Hematopoietic multipotent progenitor cell treated with erythropoietin and hydrocortisone succinate and interleukin-3 and kit ligand, for 15 days (in vitro differentiated cells): ENCODE results near the gene CPEB4.

Source experiments
- DNase-seq: peaks from one replicate; pipeline ENCODE4 v3.0.0-alpha.2; 2015; ENCODE audit warnings: low spot score

The CPEB4 gene

DNA sequence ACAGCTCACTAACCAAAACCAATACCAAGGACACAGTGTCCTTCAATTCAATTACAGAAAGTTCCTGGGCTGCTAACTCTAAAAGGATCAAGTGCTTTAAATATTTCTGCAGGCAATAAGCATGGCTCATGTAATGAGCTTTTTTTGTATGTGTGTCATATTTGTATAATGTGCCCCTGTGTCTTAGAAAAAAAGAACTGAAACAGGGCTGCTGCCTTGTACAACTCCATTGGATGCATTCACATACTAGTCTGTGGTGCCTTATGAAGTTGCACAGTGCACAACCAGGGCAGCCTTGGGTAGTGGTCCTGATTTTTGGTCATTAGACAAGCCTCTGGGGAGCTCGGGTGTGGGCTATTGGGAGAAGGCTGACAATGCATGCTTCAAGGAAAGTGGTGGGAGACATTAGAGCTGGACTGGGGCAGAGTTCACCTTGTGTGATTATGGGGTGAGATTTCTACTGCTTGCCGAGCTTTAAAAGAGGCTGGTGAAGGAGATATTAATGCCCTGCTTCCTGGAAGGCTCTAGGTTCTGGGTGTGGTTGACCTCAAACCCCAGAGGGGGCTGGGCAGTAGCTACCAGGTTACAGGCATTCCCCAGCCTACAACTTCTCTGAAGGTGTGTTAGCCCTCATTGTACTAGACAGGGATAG lies 3.6 kb upstream of the CPEB4 start:
- DNase-seq: peak; percentile 84

GRCh38 chr5:173885054-173885443 lies 3.1 kb upstream of the CPEB4 start:
- DNase-seq: no peak

- peak; percentile 86 for DNase-seq
These were observed 2.6 kb upstream of the CPEB4 start for GRCh38 chr5:173885475-173886010.

DNA sequence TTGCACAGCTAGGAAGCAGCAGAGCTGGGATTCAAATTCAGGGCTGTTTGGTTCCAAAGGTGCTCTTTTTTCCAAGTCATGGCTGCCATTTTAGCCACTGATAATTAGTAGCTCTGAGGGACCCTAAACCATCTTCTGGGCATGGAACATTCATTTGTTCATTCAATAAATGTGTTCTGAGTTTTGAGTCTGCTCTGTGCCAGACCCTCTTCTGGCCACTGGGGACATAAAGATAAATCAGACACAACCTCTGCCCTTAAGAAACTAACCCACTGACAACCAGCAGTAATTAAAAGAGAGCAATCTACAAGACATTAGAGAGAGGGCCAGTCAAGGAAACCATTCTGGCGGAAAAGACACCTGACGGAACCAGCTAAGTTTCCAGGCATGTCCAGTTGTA lies 2.0 kb upstream of the CPEB4 start:
- DNase-seq: peak; percentile 61

GRCh38 chr5:173888473-173889131 lies 453 bp downstream of the CPEB4 start:
- DNase-seq: peak; percentile 60

- peak; percentile 65 for DNase-seq
These were observed 2.2 kb downstream of the CPEB4 start for GRCh38 chr5:173890195-173890991.

DNA sequence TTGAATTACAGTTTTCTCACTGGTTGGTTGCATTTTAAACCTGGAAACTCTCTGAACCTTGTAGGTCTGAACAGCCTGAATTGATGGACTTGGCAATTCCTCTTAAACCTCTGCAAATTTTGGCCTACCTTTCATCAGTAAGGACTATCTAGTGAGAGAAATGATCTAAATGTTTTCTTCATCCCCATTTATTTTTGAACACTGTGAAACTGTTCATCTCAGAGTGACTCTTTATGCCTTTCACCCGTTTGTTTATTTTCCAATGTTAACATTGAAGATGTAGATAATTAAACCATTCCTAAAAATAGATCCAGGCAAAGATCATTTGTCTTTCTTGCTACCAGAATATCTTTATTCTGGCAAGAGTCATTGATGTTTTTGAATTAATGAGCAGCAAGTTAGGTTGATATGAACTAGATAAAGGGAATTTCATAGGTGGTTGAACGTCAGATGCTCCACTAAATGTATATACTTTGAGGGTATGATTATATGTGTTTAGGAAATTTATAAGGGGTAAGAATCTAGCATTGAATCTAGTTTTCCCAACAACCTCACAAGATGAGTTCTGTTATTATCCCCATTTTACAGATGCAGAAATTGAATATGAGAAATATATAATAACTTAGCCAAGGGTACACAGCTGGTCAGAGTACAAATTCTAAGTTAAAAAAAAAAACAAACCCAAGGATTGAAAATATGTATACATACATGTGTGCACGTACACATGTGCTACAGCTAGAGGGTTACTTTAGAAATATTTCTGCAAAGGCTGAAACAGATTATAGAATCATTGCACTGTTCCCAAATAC lies 3.4 kb downstream of the CPEB4 start:
- DNase-seq: peak; percentile 46

- no peak for DNase-seq
These were observed 5.0 kb downstream of the CPEB4 start for GRCh38 chr5:173893192-173893561.

GRCh38 chr5:173895401-173896165 lies 7.4 kb downstream of the CPEB4 start:
- no peak for DNase-seq

DNA sequence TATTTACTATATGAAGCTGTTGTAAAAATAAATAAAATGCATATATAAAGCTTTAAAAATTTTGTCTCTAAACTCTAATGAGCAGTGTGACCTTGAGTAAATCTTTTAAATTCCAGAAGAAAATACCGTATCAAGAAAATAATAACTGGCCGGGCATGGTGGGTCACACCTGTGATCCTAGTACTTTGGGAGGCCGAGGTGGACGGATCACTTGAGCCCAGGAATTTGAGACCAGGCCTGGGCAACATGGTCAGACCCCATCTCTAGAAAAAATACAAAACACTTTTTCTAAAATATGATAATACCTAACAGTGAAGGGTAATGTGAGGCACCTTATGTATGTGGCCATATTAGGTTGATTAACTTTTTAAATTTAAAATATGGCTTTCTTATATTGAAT lies 8.5 kb downstream of the CPEB4 start:
- no peak for DNase-seq

DNA sequence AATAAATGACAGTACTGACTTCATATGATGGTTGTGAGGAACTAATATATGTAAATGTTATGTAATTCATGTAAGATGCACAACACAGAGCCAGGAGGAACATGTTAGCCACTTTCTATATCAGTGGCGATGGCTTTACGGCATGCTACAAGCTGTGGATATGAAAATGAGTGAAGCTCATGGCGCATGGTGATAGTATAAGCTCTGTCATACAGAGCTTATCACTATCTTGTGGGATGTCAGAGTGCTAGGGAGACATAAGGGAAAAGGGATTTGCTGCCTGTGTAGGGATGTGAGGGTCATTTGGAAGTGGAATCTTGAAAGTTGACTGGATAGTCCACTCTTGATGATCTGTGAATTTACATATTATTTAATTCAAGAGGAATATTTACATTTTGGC lies 13.6 kb downstream of the CPEB4 start:
- DNase-seq: no peak

GRCh38 chr5:173902334-173902733 lies 14.2 kb downstream of the CPEB4 start:
- no peak for DNase-seq

GRCh38 chr5:173902743-173903142 lies 14.6 kb downstream of the CPEB4 start:
- no peak for DNase-seq

DNA sequence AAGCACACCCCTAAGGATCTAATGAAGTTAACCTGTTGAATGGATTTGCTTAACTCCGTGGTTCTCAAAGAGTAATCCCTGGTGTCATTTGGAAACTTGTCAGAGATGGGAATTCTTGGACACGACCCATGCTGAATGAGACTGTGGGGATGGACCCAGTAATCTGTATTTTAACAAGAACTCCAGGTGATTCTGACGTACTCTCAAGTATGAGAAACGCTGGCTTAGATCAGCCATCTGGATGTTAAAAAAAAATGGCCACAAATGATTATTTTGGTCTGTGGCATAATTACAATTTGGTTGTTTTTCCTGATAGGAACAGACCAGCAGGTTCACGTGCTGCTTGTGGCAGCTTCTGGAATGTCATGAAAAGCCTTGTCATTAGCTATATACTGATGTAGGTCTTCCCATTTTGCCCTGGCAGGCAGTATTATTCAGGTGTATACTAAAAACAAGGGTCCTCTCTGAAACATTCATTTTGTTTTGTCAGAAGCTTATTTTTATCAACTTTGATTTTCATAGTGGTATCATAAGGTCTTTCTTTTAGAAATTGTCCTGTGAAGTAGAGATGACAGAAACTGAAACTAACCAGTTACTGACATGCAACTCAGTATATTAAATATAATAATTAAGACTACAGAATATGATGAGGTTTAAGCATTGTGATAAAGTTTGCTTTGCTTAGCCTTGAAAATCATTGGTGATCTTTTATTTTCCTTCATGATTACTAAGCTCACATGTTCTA lies 15.4 kb downstream of the CPEB4 start:
- DNase-seq: no peak

DNA sequence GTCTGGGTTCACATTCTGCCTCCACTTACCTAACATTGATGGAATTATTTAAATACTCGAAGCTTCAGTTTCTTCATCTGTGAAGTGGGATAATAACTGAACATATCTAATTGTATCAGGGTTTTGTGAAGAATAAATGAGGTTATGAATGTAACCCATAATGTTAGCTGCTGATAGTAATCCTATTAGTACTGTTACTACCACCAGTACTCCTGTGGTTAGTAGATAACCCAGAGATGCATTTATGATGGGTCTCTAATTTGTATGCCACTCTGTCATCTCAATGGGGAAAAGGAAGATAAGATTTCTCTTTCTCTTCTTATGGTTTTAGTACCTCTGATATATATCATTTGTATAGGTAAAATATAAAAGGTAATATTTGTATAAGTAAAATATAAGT lies 16.0 kb downstream of the CPEB4 start:
- no peak for DNase-seq

GRCh38 chr5:173907284-173907683 lies 19.1 kb downstream of the CPEB4 start:
- no peak for DNase-seq

DNA sequence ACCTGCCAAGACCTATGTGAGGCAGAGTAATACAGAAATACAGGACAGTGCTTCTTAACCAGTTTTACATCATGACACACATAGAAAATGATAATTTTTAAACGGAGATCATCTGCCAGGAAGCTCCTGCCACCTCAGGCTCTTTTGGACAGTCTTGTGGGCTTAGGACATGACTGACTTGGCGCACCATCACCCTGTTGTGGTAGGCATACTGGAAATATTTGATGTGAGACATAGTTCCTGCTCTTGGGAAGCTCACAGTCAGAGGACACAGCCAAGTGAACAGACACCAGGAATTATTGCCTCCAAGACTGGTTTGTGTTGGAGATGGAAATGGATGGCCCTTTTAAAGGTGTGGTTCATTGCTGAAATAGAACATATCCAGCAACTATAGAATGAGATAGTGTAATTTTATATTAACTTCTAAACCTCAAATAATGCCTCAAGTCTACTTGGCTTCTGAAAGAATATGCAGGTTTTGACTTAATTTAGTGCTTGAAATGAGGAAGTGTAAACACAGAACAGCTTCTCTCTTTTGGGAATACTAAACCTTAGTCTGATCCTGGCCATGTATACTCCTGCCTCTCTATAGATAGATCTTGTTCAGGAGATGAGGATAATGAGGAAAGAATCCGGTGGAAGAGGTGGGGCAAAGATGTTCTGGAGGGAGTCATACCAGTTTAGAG lies 19.7 kb downstream of the CPEB4 start:
- DNase-seq: no peak

DNA sequence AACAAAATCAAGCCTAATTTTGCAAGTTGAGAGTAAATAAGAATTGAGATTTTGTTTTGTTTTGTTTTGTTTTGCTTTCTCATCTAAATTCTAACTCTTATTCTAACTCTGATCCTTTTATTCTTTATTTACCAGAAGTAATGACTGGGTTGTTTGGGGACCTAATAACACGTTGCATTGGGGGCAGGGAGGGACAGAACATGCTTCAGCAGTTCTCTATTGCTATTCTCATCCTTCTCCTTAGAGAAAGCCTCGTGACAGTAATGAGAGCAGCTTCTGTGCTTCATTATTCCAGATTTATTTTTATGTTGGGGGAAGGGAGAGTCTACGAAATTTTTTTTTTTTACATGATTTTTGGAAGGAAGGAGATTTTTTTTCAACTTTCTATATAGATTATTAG lies 21.1 kb downstream of the CPEB4 start:
- no peak for DNase-seq

DNA sequence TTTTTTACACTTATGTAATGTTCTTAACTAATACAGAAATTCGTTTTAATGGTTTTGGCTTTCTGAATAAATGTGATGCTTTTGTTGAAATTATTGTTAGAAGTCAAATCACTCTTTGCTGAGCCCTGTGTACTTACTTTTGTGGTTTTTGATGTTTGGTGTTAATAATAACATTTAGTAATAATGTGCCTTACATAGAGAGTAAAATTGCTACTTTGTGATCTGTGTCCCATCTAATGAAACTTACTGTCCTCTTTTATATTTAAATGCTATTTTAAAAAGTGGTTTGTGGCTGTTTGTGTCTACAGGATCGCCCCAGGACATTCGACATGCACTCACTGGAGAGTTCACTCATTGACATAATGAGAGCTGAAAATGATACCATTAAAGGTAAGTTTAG lies 22.1 kb downstream of the CPEB4 start:
- no peak for DNase-seq

DNA sequence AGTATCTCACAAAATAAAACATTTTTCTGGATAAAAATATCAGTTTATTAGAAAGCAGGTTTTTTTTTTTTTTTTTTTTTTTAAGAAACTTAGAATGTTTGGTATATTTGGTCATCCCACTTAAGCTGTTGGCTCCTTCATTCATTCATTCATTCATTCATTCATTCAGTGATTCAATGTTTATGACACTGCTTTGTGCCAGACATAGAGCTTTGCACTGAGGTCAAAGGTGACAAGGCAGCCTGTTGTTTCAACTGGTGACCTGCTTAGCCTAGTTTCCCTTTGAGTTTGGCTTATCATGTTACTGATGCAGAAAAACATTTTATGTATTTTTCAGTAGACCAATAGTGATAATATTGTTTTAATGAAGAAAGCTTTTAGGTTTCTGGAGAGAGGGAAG lies 23.5 kb downstream of the CPEB4 start:
- no peak for DNase-seq
